ENCODE data around the gene CLEC16A. TPM values are rescaled to one million over a fixed set of nuclear protein-coding genes. Genes with fewer than 3 reads are reported as not detected.

The CLEC16A gene
- total and polyA plus RNA-seq, 8 donors, result 17.6 to 38.6 (median 21.6) TPM

GRCh38 chr16:11104168-11105037, 160.0 kb downstream of the CLEC16A start:
- Histone ChIP-seq H3K4me3 (no peak overlapping the region), H3K27ac (peak overlapping the region; percentile 75 to 82)
- intact Hi-C loops (cut with DNase I), result no loop called here

GRCh38 chr16:11105038-11105903, 160.9 kb downstream of the CLEC16A start:
- DNase-seq, result peak in 2 of 4 donors; percentile 89 to 94
- H3K27ac ChIP-seq, result peak overlapping the region; percentile 75 to 82
- ATAC-seq, result peak; percentile 61
- H3K4me3 ChIP-seq, result no peak overlapping the region
- H3K4me1 ChIP-seq, result peaks cover 29 to 59% of the 10 kb centered on the region in 2 donors
- no peaks in the 10 kb centered on the region for H3K9me3 ChIP-seq
- no peaks in the 10 kb centered on the region for H3K36me3 ChIP-seq
- no peaks in the 10 kb centered on the region for H3K27me3 ChIP-seq
- intact Hi-C loops (cut with DNase I), result no loop called here
- no peak for TF ChIP-seq CTCF (IDR thresholded peaks at IDR 0.05)

More at GRCh38 chr16:11104168-11105037, 160.0 kb downstream of the CLEC16A start:
- TF ChIP-seq CTCF (IDR thresholded peaks at IDR 0.05), result no peak
- no peaks in the 10 kb centered on the region for H3K27me3 ChIP-seq
- H3K9me3 ChIP-seq, result no peaks in the 10 kb centered on the region
- H3K4me1 ChIP-seq, result peaks cover 29 to 53% of the 10 kb centered on the region in 2 donors
- no peak for ATAC-seq
- DNase-seq, result no peak
- peaks cover 0 to 3% of the 10 kb centered on the region in 2 donors for H3K36me3 ChIP-seq

GRCh38 chr16:11106726-11107125, 162.4 kb downstream of the CLEC16A start:
- no peak for TF ChIP-seq CTCF (IDR thresholded peaks at IDR 0.05)
- peak; percentile 46 for ATAC-seq

GRCh38 chr16:11107780-11108465, 163.6 kb downstream of the CLEC16A start:
- ATAC-seq, result no peak
- intact Hi-C loops (cut with DNase I), result no loop called here
- H3K36me3 ChIP-seq, result no peaks in the 10 kb centered on the region
- TF ChIP-seq CTCF (IDR thresholded peaks at IDR 0.05), result no peak
- peaks cover 0 to 8% of the 10 kb centered on the region in 2 donors for H3K9me3 ChIP-seq
- DNase-seq, result no peak
- peaks cover 20 to 59% of the 10 kb centered on the region in 2 donors for H3K4me1 ChIP-seq
- H3K27ac ChIP-seq, result peak overlapping the region; percentile 46 to 75
- no peak overlapping the region for H3K4me3 ChIP-seq
- H3K27me3 ChIP-seq, result no peaks in the 10 kb centered on the region

More at GRCh38 chr16:11106726-11107125, 162.4 kb downstream of the CLEC16A start:
- Histone ChIP-seq H3K27ac (peak overlapping the region; percentile 46 to 75), H3K4me1 (peaks cover 29 to 59% of the 10 kb centered on the region in 2 donors), H3K9me3 (peaks cover 0 to 8% of the 10 kb centered on the region in 2 donors), H3K27me3 (no peaks in the 10 kb centered on the region), H3K4me3 (no peak overlapping the region), H3K36me3 (no peaks in the 10 kb centered on the region)
- intact Hi-C loops (cut with DNase I), result no loop called here
- no peak for DNase-seq
